Gastrocnemius medialis (tissue), 4 donors: ENCODE data around the gene GSG1L.

Source experiments
- POLR2A ChIP-seq, 2 donors: fragments of 450-650 bp; IDR thresholded peaks; one replicate each; pipeline ENCODE4 v1.6.1; 2017; ENCODE audit warnings: antibody characterized with exemption in 2 of 2, mild to moderate bottlenecking in 2 of 2, moderate library complexity in 2 of 2
- TF ChIP-seq, protein P1 (sequence below), 5 experiments: fragments of 450-650 bp in 3 of 5; fragments of 200-600 bp in 2 of 5; sonication (generic) in 2 of 5; IDR thresholded peaks in 4 of 5; conservative IDR thresholded peaks in 1 of 5; 1 replicate in 4 of 5; 2 replicates in 1 of 5; pipeline ENCODE4 v1.5.1; 2016 to 2019; ENCODE audit warnings: antibody characterized with exemption in 5 of 5, mild to moderate bottlenecking in 3 of 5, moderate library complexity in 3 of 5

GRCh38 chr16:28073836-28074235, 10.3 kb upstream of the GSG1L start:
- TF ChIP-seq POLR2A (IDR thresholded peaks at IDR 0.05): no peak
- TF ChIP-seq, protein P1, sequence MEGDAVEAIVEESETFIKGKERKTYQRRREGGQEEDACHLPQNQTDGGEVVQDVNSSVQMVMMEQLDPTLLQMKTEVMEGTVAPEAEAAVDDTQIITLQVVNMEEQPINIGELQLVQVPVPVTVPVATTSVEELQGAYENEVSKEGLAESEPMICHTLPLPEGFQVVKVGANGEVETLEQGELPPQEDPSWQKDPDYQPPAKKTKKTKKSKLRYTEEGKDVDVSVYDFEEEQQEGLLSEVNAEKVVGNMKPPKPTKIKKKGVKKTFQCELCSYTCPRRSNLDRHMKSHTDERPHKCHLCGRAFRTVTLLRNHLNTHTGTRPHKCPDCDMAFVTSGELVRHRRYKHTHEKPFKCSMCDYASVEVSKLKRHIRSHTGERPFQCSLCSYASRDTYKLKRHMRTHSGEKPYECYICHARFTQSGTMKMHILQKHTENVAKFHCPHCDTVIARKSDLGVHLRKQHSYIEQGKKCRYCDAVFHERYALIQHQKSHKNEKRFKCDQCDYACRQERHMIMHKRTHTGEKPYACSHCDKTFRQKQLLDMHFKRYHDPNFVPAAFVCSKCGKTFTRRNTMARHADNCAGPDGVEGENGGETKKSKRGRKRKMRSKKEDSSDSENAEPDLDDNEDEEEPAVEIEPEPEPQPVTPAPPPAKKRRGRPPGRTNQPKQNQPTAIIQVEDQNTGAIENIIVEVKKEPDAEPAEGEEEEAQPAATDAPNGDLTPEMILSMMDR (IDR thresholded peaks at IDR 0.05 in 4 of 5, conservative IDR thresholded peaks at IDR 0.05 in 1 of 5): no peak
